Suprapubic skin (tissue), 3 donors: ENCODE results near the gene TBC1D22A.

ENCODE experiments used
- POLR2A ChIP-seq, 2 donors: fragments of 450-650 bp; IDR thresholded peaks; one replicate each; pipeline ENCODE4 v1.6.1; 2017; ENCODE audit warnings: antibody characterized with exemption in 2 of 2, mild to moderate bottlenecking in 2 of 2, moderate library complexity in 2 of 2
- TF ChIP-seq, protein P1 (sequence below), 2 donors: fragments of 200-600 bp in 1 of 2; fragments of 450-650 bp in 1 of 2; sonication (generic) in 1 of 2; IDR thresholded peaks; one replicate each; pipeline ENCODE4 v1.5.1; 2016 to 2019; ENCODE audit warnings: antibody characterized with exemption in 2 of 2, mild to moderate bottlenecking in 1 of 2, moderate library complexity in 1 of 2

DNA sequence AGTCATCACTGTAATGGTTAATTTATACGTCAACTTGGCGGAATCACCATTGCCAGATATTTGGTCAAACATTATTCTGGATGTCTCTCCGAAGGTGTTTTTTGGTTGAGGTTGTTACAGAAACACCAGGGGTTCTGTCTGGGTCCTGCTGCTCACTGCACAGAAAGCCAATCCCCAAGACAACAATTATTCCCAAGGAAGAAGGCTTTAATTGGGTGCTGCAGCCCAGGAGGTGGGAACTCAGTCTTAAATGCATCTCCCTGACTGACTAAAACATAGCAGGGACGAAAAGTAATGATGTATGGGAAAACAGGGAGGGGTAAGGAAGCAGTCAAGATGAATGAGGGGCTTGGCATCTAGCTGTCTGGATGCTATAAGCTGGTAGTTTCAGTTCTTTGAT, 331.3 kb downstream of the TBC1D22A start:
- TF ChIP-seq, protein P1, sequence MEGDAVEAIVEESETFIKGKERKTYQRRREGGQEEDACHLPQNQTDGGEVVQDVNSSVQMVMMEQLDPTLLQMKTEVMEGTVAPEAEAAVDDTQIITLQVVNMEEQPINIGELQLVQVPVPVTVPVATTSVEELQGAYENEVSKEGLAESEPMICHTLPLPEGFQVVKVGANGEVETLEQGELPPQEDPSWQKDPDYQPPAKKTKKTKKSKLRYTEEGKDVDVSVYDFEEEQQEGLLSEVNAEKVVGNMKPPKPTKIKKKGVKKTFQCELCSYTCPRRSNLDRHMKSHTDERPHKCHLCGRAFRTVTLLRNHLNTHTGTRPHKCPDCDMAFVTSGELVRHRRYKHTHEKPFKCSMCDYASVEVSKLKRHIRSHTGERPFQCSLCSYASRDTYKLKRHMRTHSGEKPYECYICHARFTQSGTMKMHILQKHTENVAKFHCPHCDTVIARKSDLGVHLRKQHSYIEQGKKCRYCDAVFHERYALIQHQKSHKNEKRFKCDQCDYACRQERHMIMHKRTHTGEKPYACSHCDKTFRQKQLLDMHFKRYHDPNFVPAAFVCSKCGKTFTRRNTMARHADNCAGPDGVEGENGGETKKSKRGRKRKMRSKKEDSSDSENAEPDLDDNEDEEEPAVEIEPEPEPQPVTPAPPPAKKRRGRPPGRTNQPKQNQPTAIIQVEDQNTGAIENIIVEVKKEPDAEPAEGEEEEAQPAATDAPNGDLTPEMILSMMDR (IDR thresholded peaks at IDR 0.05), result no peak
- no peak for TF ChIP-seq POLR2A (IDR thresholded peaks at IDR 0.05)
